GM19372 (cell line): ENCODE results near the gene PRAMEF17.
"Not testable (repeated sequence)": the region's sequence is repeated elsewhere in the genome, so short reads cannot be mapped to it uniquely, and the experiment has no call there.

Experiments
- ATAC-seq: cut with Tn5 transposase; IDR thresholded peaks from one replicate; pipeline ENCODE4 v1.9.1; 2021; ENCODE audit warnings: mild to moderate bottlenecking, low read depth, moderate library complexity; ENCODE audit not compliant: unreplicated experiment

PRAMEF17 gene

GRCh38 chr1:13389332-13389731 lies at the start of gene PRAMEF17:
PRAMEF17 (plus strand) TSS chr1:13389632; CDS start chr1:13389658, 26 bp downstream.
- not testable (repeated sequence) for ATAC-seq

- not testable (repeated sequence) for ATAC-seq
Measured at GRCh38 chr1:13342496-13342895, 46.9 kb upstream of the PRAMEF17 start.

GRCh38 chr1:13347034-13347433 lies 42.4 kb upstream of the PRAMEF17 start, which contains the start of gene PRAMEF14:
PRAMEF14 (minus strand) TSS chr1:13347134; CDS start chr1:13345314, 1,820 bp downstream.
- ATAC-seq, result not testable (repeated sequence)

GRCh38 chr1:13353476-13353875 lies 36.0 kb upstream of the PRAMEF17 start:
- not testable (repeated sequence) for ATAC-seq

- not testable (repeated sequence) for ATAC-seq
Measured at GRCh38 chr1:13354475-13354874, 35.0 kb upstream of the PRAMEF17 start.

GRCh38 chr1:13356774-13357173 lies 32.7 kb upstream of the PRAMEF17 start:
- ATAC-seq, result not testable (repeated sequence)

- not testable (repeated sequence) for ATAC-seq
Measured at GRCh38 chr1:13362364-13362763, 27.1 kb upstream of the PRAMEF17 start.

GRCh38 chr1:13364928-13365327 lies 24.5 kb upstream of the PRAMEF17 start:
- not testable (repeated sequence) for ATAC-seq

GRCh38 chr1:13366536-13366935 lies 22.9 kb upstream of the PRAMEF17 start:
- ATAC-seq, result not testable (repeated sequence)

GRCh38 chr1:13368544-13368943 lies 20.9 kb upstream of the PRAMEF17 start:
- ATAC-seq, result not testable (repeated sequence)

- not testable (repeated sequence) for ATAC-seq
Measured at GRCh38 chr1:13378983-13379382, 10.4 kb upstream of the PRAMEF17 start.

- ATAC-seq, result not testable (repeated sequence)
Measured at GRCh38 chr1:13380380-13380779, 9.1 kb upstream of the PRAMEF17 start.

GRCh38 chr1:13393004-13393403 lies 3.6 kb downstream of the PRAMEF17 start:
- ATAC-seq, result not testable (repeated sequence)

GRCh38 chr1:13394761-13395160 lies 5.3 kb downstream of the PRAMEF17 start:
- not testable (repeated sequence) for ATAC-seq

- ATAC-seq, result not testable (repeated sequence)
Measured at GRCh38 chr1:13395311-13395710, 5.9 kb downstream of the PRAMEF17 start.

- no peak for ATAC-seq
Measured at GRCh38 chr1:13407811-13408210, 18.4 kb downstream of the PRAMEF17 start.

- not testable (repeated sequence) for ATAC-seq
Measured at GRCh38 chr1:13410150-13410549, 20.7 kb downstream of the PRAMEF17 start, which contains the start of gene PRAMEF20. PRAMEF20 (plus strand) TSS chr1:13410450; CDS start chr1:13416355, 5,905 bp downstream.

- ATAC-seq, result no peak
Measured at GRCh38 chr1:13430495-13430894, 41.1 kb downstream of the PRAMEF17 start.

- no peak for ATAC-seq
Measured at GRCh38 chr1:13432251-13432650, 42.8 kb downstream of the PRAMEF17 start.

- not testable (repeated sequence) for ATAC-seq
Measured at GRCh38 chr1:13433694-13434358, 44.4 kb downstream of the PRAMEF17 start.

GRCh38 chr1:13435458-13435857 lies 46.0 kb downstream of the PRAMEF17 start:
- ATAC-seq, result no peak
